GM23338 (cell line): ENCODE measurements around the gene SHISA9. TPM values are rescaled to one million over a fixed set of nuclear protein-coding genes. Genes with fewer than 3 reads are reported as not detected.

Experiments used
- ATAC-seq: fragments of 200-7000 bp; cut with Tn5 transposase; 3 replicates; pipeline ENCODE4 v1.9.1; 2020
- DNase-seq: peaks from one replicate; pipeline ENCODE4 v3.0.0-alpha.2; 2015; ENCODE audit warnings: low spot score
- H2AFZ ChIP-seq: fragments of 200-600 bp; sonication (generic); 2 replicates; pipeline ENCODE4 v1.8.0; 2016; ENCODE audit warnings: antibody characterized with exemption, mild to moderate bottlenecking, moderate library complexity
- H3F3A ChIP-seq: fragments of 200-600 bp; sonication (generic); replicated peaks from 2 replicates; pipeline ENCODE4 v1.8.0; 2017; ENCODE audit warnings: antibody characterized with exemption, mixed run types, low read depth
- H3K27ac ChIP-seq: fragments of 200-600 bp; sonication (generic); 2 replicates; pipeline ENCODE4 v1.6.1; 2016; ENCODE audit warnings: low read depth
- H3K27me3 ChIP-seq: fragments of 200-600 bp; sonication (generic); 2 replicates; pipeline ENCODE4 v1.8.0; 2016; ENCODE audit warnings: mild to moderate bottlenecking, mixed run types, moderate library complexity; ENCODE audit not compliant: insufficient read depth
- H3K36me3 ChIP-seq: fragments of 200-600 bp; sonication (generic); 2 replicates; pipeline ENCODE4 v1.8.0; 2016; ENCODE audit warnings: mild to moderate bottlenecking; ENCODE audit not compliant: insufficient read depth
- H3K4me1 ChIP-seq: fragments of 200-600 bp; sonication (generic); 2 replicates; pipeline ENCODE4 v1.8.0; 2016; ENCODE audit warnings: mild to moderate bottlenecking, moderate library complexity; ENCODE audit not compliant: insufficient read depth
- H3K4me2 ChIP-seq: fragments of 200-600 bp; sonication (generic); 2 replicates; pipeline ENCODE4 v1.7.1; 2017; ENCODE audit warnings: mixed run types
- H3K4me3 ChIP-seq: fragments of 200-600 bp; sonication (generic); 2 replicates; pipeline ENCODE4 v1.6.1; 2016; ENCODE audit warnings: mixed run types
- H3K79me2 ChIP-seq: fragments of 200-600 bp; sonication (generic); replicated peaks from 2 replicates; pipeline ENCODE4 v1.8.0; 2017; ENCODE audit warnings: mild to moderate bottlenecking; ENCODE audit not compliant: insufficient read depth
- H3K9me2 ChIP-seq: fragments of 200-600 bp; sonication (generic); 2 replicates; pipeline ENCODE4 v1.8.0; 2017; ENCODE audit not compliant: insufficient read depth
- H4K20me1 ChIP-seq: fragments of 200-600 bp; sonication (generic); replicated peaks from 2 replicates; pipeline ENCODE4 v1.8.0; 2017; ENCODE audit warnings: mild to moderate bottlenecking; ENCODE audit not compliant: insufficient read depth
- H3K27ac Mint-ChIP-seq: 2 replicates; pipeline ENCODE4 v1.8.0; 2020; ENCODE audit warnings: inconsistent platforms, mild to moderate bottlenecking, moderate library complexity, mixed read lengths
- H3K27me3 Mint-ChIP-seq: 3 replicates; pipeline ENCODE4 v1.8.0; 2022; ENCODE audit warnings: low read depth, mild to moderate bottlenecking, moderate library complexity, mixed read lengths, inconsistent platforms; ENCODE audit not compliant: insufficient read depth, poor library complexity
- H3K36me3 Mint-ChIP-seq: 3 replicates; pipeline ENCODE4 v1.8.0; 2021; ENCODE audit warnings: low read depth, mild to moderate bottlenecking, inconsistent platforms, moderate library complexity, mixed read lengths
- H3K4me1 Mint-ChIP-seq: 3 replicates; pipeline ENCODE4 v1.8.0; 2020; ENCODE audit warnings: mild to moderate bottlenecking, inconsistent platforms, mixed read lengths
- H3K4me3 Mint-ChIP-seq: 3 replicates; pipeline ENCODE4 v1.8.0; 2021; ENCODE audit warnings: moderate library complexity, mild to moderate bottlenecking, inconsistent platforms, mixed read lengths
- H3K9me3 Mint-ChIP-seq: 3 replicates; pipeline ENCODE4 v1.8.0; 2020; ENCODE audit warnings: moderate library complexity, mild to moderate bottlenecking, inconsistent platforms, mixed read lengths
- CREB1 ChIP-seq: fragments of 250-450 bp; sonication (Bioruptor Pico); IDR thresholded peaks from 2 replicates; pipeline ENCODE4 v1.5.0; 2020; ENCODE audit warnings: low read depth, mild to moderate bottlenecking, moderate library complexity
- CTCF ChIP-seq, 2 experiments: fragments of 200-600 bp in 1 of 2; sonication (generic) in 1 of 2; conservative IDR thresholded peaks; 2 replicates each; pipeline versions ENCODE4 v1.5.1 to v1.6.1; 2016 to 2017; ENCODE audit warnings: antibody characterized with exemption in 2 of 2, low read depth in 2 of 2, mild to moderate bottlenecking in 2 of 2, moderate library complexity in 1 of 2
- ETS1 ChIP-seq: IDR thresholded peaks from 2 replicates; pipeline ENCODE4 v1.6.1; 2016; ENCODE audit warnings: antibody characterized with exemption
- EZH2 ChIP-seq: fragments of 200-600 bp; sonication (generic); IDR thresholded peaks from one replicate; pipeline ENCODE4 v1.8.0; 2017; ENCODE audit warnings: antibody characterized with exemption, mild to moderate bottlenecking, low read depth; ENCODE audit not compliant: unreplicated experiment
- EZH2phosphoT487 ChIP-seq: fragments of 200-600 bp; sonication (generic); IDR thresholded peaks from one replicate; pipeline ENCODE4 v1.8.1; 2018; ENCODE audit warnings: antibody characterized with exemption; ENCODE audit not compliant: unreplicated experiment
- JUNB ChIP-seq: IDR thresholded peaks from one replicate; pipeline ENCODE4 v1.6.1; 2016; ENCODE audit warnings: antibody characterized with exemption; ENCODE audit not compliant: unreplicated experiment
- NANOG ChIP-seq: IDR thresholded peaks from 2 replicates; pipeline ENCODE4 v1.6.1; 2016; ENCODE audit warnings: antibody characterized with exemption, borderline replicate concordance
- POLR2AphosphoS5 ChIP-seq: IDR thresholded peaks from 2 replicates; pipeline ENCODE4 v1.6.1; 2016; ENCODE audit warnings: antibody characterized with exemption, low read depth
- REST ChIP-seq: IDR thresholded peaks from one replicate; pipeline ENCODE4 v1.6.1; 2018; ENCODE audit warnings: antibody characterized with exemption; ENCODE audit not compliant: unreplicated experiment
- STAT1 ChIP-seq: IDR thresholded peaks from one replicate; pipeline ENCODE4 v1.6.1; 2016; ENCODE audit warnings: antibody characterized with exemption; ENCODE audit not compliant: unreplicated experiment
- ZNF114 ChIP-seq: fragments of 250-450 bp; sonication (Bioruptor Pico); IDR thresholded peaks from 2 replicates; pipeline ENCODE4 v1.5.0; 2020; ENCODE audit warnings: mild to moderate bottlenecking, moderate library complexity
- ZNF331 ChIP-seq: fragments of 250-450 bp; sonication (Bioruptor Pico); IDR thresholded peaks from 2 replicates; pipeline ENCODE4 v1.5.0; 2020; ENCODE audit warnings: low read depth, mild to moderate bottlenecking, moderate library complexity
- ZNF462 ChIP-seq: fragments of 250-450 bp; sonication (Bioruptor Pico); IDR thresholded peaks from 2 replicates; pipeline ENCODE4 v1.5.0; 2020; ENCODE audit warnings: mild to moderate bottlenecking, moderate library complexity
- polyA plus RNA-seq: library from polyadenylated mRNA; unstranded; fragments of >200 nt; fragmentation: Nextera tagmentation; extraction: Ambion mirVana; gene quantifications from 2 replicates; pipeline ENCODE4 v1.2.1, GENCODE V29; 2016
- total RNA-seq: library from RNA; depleted of rRNA; stranded (reverse); fragments of >200 nt; shearing (Covaris generic); gene quantifications from 2 replicates; pipeline ENCODE4 v1.2.3, GENCODE V29; 2014

SHISA9 gene
- total and polyA plus RNA-seq, 2 experiments from 2014 or later = 10.4 to 45.6 TPM

GRCh38 chr16:13155377-13155776, 254.0 kb downstream of the SHISA9 start:
- peak; percentile 20; the same call in 1 of the 3 replicates for ATAC-seq
- peaks cover 58% of the 10 kb centered on the region for H3K4me1 Mint-ChIP-seq
- Histone ChIP-seq H3K9me2 (no peaks in the 10 kb centered on the region), H3K79me2 (peaks cover 48% of the 10 kb centered on the region), H2AFZ (no peak overlapping the region), H3K36me3 (no peaks in the 10 kb centered on the region), H3K27me3 (no peaks in the 10 kb centered on the region), H3K4me1 (peaks cover 56% of the 10 kb centered on the region), H3K27ac (peak overlapping the region; percentile 76; the same call in 1 of the 2 replicates), H3K4me2 (peak overlapping the region; percentile 44), H3F3A (no peaks in the 10 kb centered on the region), H3K4me3 (peak overlapping the region; percentile 15; the same call in 1 of the 2 replicates), H4K20me1 (no peaks in the 10 kb centered on the region)
- H3K27me3 Mint-ChIP-seq = peaks cover 2% of the 10 kb centered on the region
- no peak for DNase-seq
- TF ChIP-seq ZNF114 (CRISPR knock-in tag) (no peak), ZNF331 (CRISPR knock-in tag) (no peak), EZH2phosphoT487 (no peak), POLR2AphosphoS5 (no peak), STAT1 (no peak), JUNB (no peak), NANOG (no peak), EZH2 (no peak), ZNF462 (no peak), CREB1 (CRISPR knock-in tag) (no peak), ETS1 (no peak), REST (no peak), CTCF (conservative IDR thresholded peaks at IDR 0.05; ENCODE audit: low read depth in 2 of 2) (no peak)
- H3K27ac Mint-ChIP-seq = peak overlapping the region; percentile 12
- no peaks in the 10 kb centered on the region for H3K36me3 Mint-ChIP-seq
- no peak overlapping the region for H3K4me3 Mint-ChIP-seq
- no peaks in the 10 kb centered on the region for H3K9me3 Mint-ChIP-seq
